ENCODE data around the gene SRPX.

- TF ChIP-seq, protein P1, sequence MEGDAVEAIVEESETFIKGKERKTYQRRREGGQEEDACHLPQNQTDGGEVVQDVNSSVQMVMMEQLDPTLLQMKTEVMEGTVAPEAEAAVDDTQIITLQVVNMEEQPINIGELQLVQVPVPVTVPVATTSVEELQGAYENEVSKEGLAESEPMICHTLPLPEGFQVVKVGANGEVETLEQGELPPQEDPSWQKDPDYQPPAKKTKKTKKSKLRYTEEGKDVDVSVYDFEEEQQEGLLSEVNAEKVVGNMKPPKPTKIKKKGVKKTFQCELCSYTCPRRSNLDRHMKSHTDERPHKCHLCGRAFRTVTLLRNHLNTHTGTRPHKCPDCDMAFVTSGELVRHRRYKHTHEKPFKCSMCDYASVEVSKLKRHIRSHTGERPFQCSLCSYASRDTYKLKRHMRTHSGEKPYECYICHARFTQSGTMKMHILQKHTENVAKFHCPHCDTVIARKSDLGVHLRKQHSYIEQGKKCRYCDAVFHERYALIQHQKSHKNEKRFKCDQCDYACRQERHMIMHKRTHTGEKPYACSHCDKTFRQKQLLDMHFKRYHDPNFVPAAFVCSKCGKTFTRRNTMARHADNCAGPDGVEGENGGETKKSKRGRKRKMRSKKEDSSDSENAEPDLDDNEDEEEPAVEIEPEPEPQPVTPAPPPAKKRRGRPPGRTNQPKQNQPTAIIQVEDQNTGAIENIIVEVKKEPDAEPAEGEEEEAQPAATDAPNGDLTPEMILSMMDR (conservative IDR thresholded peaks at IDR 0.05; ENCODE audit: low read depth, low read length): no peak
- TF ChIP-seq POLR2A (IDR thresholded peaks at IDR 0.05; ENCODE audit: low read depth, low read length): no peak
- no peak for TF ChIP-seq SMC3 (IDR thresholded peaks at IDR 0.05; ENCODE audit: low read depth, low read length)
- no peak for TF ChIP-seq RFX5 (IDR thresholded peaks at IDR 0.05; ENCODE audit: low read depth, low read length)
- TF ChIP-seq RAD21 (IDR thresholded peaks at IDR 0.05; ENCODE audit: low read length): no peak
- TF ChIP-seq, protein P2, sequence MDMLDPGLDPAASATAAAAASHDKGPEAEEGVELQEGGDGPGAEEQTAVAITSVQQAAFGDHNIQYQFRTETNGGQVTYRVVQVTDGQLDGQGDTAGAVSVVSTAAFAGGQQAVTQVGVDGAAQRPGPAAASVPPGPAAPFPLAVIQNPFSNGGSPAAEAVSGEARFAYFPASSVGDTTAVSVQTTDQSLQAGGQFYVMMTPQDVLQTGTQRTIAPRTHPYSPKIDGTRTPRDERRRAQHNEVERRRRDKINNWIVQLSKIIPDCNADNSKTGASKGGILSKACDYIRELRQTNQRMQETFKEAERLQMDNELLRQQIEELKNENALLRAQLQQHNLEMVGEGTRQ (IDR thresholded peaks at IDR 0.05; ENCODE audit: low read depth, low read length): no peak
- no peak for TF ChIP-seq RCOR1 (IDR thresholded peaks at IDR 0.05; ENCODE audit: insufficient replicate concordance, low read length)
- no peak for TF ChIP-seq ELK1 (IDR thresholded peaks at IDR 0.05; ENCODE audit: borderline replicate concordance, low read depth, low read length)
- TF ChIP-seq CEBPB (IDR thresholded peaks at IDR 0.05; ENCODE audit: low read depth, low read length): no peak
- no peak for TF ChIP-seq MXI1 (IDR thresholded peaks at IDR 0.05; ENCODE audit: borderline replicate concordance, low read depth, low read length)
- no peak for TF ChIP-seq MAZ (IDR thresholded peaks at IDR 0.05; ENCODE audit: borderline replicate concordance, low read depth, low read length)
These were observed 16.4 kb upstream of the SRPX start for GRCh38 chrX:38236901-38237615.

All from IMR-90 (cell line).